ENCODE measurements around the gene GPBAR1. TPM values are rescaled to one million over a fixed set of nuclear protein-coding genes. Genes with fewer than 3 reads are reported as not detected.

GPBAR1 gene
- total and polyA plus RNA-seq, 9 of the 15 experiments (the other 6 are each of a cell fraction or from before 2014, with no cell fraction given): not detected

GRCh38 chr2:218249691-218250090 is 11.1 kb upstream of the GPBAR1 start:
- ChIA-PET POLR2A (no interaction called here), CTCF (ENCODE audit: low intra/inter-chr PET ratio) (no interaction called here)
- H3K9ac ChIP-seq (ENCODE audit: insufficient read depth in 1 of 2, low read depth in 2 of 2, low read length in 2 of 2): no peak overlapping the region
- no peaks in the 10 kb centered on the region for H3K9me3 ChIP-seq (replicated peaks; ENCODE audit: control insufficient read depth, insufficient read depth, low read depth, low read length)
- no peak for DNase-seq (ENCODE audit: extremely low read depth in 1 of 4, low spot score in 3 of 4)
- H3K36me3 ChIP-seq (ENCODE audit: control insufficient read depth, insufficient read depth, low read length): peaks cover 79% of the 10 kb centered on the region; the same call in 2 of the 3 replicates
- FAIRE-seq: no peak
- no peak overlapping the region for H3K4me2 ChIP-seq (ENCODE audit: insufficient read depth, low read length)
- H3K4me1 ChIP-seq (replicated peaks in 1 of 2; ENCODE audit: control insufficient read depth in 2 of 2, insufficient read depth in 2 of 2, low read length in 2 of 2): no peaks in the 10 kb centered on the region
- no peak overlapping the region for H3K27ac ChIP-seq (ENCODE audit: extremely low read depth, low read depth, low read length)
- H3K27me3 ChIP-seq (ENCODE audit: control insufficient read depth in 2 of 2, insufficient read depth in 2 of 2, low read length in 2 of 2): no peaks in the 10 kb centered on the region
- over 99% methylated on average over 8 of the region's 13 CpGs for whole genome bisulfite sequencing (ENCODE audit: insufficient coverage, low coverage, missing lambda C conversion rate)
- intact Hi-C loops (cut with micrococcal nuclease) (no loop called here), in situ Hi-C loops (cut with MboI) (no loop called here)
- no TSS peak for BruUV-seq (replicated peaks)
- H3K4me3 ChIP-seq: no peak overlapping the region
- no peak overlapping the region for H2AFZ ChIP-seq (ENCODE audit: low read depth, low read length)
- H3K79me2 ChIP-seq (ENCODE audit: control insufficient read depth, insufficient read depth, low read length): no peaks in the 10 kb centered on the region
- no peaks in the 10 kb centered on the region for H4K20me1 ChIP-seq (replicated peaks; ENCODE audit: control insufficient read depth, insufficient read depth, low read length)
- no peak for ATAC-seq
- no peaks in the 10 kb centered on the region for H3K9me1 ChIP-seq (ENCODE audit: control insufficient read depth, insufficient read depth, low read length)
- TF ChIP-seq DNMT1 (IDR thresholded peaks at IDR 0.05) (no peak), BRF2 (IDR thresholded peaks at IDR 0.05; ENCODE audit: borderline replicate concordance, insufficient read depth, insufficient read length) (no peak), ZKSCAN3 (CRISPR knock-in tag; IDR thresholded peaks at IDR 0.05) (no peak)

GRCh38 chr2:218252509-218253231 is 8.1 kb upstream of the GPBAR1 start:
- FAIRE-seq (no peak), ATAC-seq (no peak), DNase-seq (ENCODE audit: extremely low read depth in 1 of 4, low spot score in 3 of 4) (no peak)
- WGBS (ENCODE audit: insufficient coverage, low coverage, missing lambda C conversion rate): 95% methylated on average over 7 of the region's 7 CpGs
- no peak overlapping the region for H3K4me2 ChIP-seq (ENCODE audit: insufficient read depth, low read length)
- H4K20me1 ChIP-seq (replicated peaks; ENCODE audit: control insufficient read depth, insufficient read depth, low read length): no peaks in the 10 kb centered on the region
- no peak overlapping the region for H2AFZ ChIP-seq (ENCODE audit: low read depth, low read length)
- no peak overlapping the region for H3K4me3 ChIP-seq
- no peaks in the 10 kb centered on the region for H3K79me2 ChIP-seq (ENCODE audit: control insufficient read depth, insufficient read depth, low read length)
- H3K27ac ChIP-seq (ENCODE audit: extremely low read depth, low read depth, low read length): no peak overlapping the region
- BruUV-seq (replicated peaks): no TSS peak
- POLR2A ChIA-PET: interaction anchor here (1.2 kb wide), 1 partner anchor 35 kb away, joined by 7 read pairs; no protein-coding TSS in a partner anchor
- no peak overlapping the region for H3K9ac ChIP-seq (ENCODE audit: insufficient read depth in 1 of 2, low read depth in 2 of 2, low read length in 2 of 2)
- CTCF ChIA-PET (ENCODE audit: low intra/inter-chr PET ratio): no interaction called here
- no peaks in the 10 kb centered on the region for H3K9me3 ChIP-seq (replicated peaks; ENCODE audit: control insufficient read depth, insufficient read depth, low read depth, low read length)
- intact Hi-C loops (cut with micrococcal nuclease) (no loop called here), in situ Hi-C loops (cut with MboI) (no loop called here)
- H3K27me3 ChIP-seq (ENCODE audit: control insufficient read depth in 2 of 2, insufficient read depth in 2 of 2, low read length in 2 of 2): no peaks in the 10 kb centered on the region
- H3K9me1 ChIP-seq (ENCODE audit: control insufficient read depth, insufficient read depth, low read length): no peaks in the 10 kb centered on the region
- peaks cover 69% of the 10 kb centered on the region; the same call in 2 of the 3 replicates for H3K36me3 ChIP-seq (ENCODE audit: control insufficient read depth, insufficient read depth, low read length)
- peaks cover 0 to 3% of the 10 kb centered on the region in 2 experiments; a peak in 2 of 5 replicates for H3K4me1 ChIP-seq (replicated peaks in 1 of 2; ENCODE audit: control insufficient read depth in 2 of 2, insufficient read depth in 2 of 2, low read length in 2 of 2)
- TF ChIP-seq CHD1 (IDR thresholded peaks at IDR 0.05; ENCODE audit: low read length): no peak
- no peak for TF ChIP-seq ADNP (tag; IDR thresholded peaks at IDR 0.05)
- no peak for TF ChIP-seq ZHX1 (conservative IDR thresholded peaks at IDR 0.05; ENCODE audit: low read length)
- no peak for TF ChIP-seq MLX (CRISPR knock-in tag; conservative IDR thresholded peaks at IDR 0.05)
- TF ChIP-seq ATF7 (IDR thresholded peaks at IDR 0.05): no peak
- TF ChIP-seq ELF4 (CRISPR knock-in tag; IDR thresholded peaks at IDR 0.05): no peak
- TF ChIP-seq CBFA2T2 (conservative IDR thresholded peaks at IDR 0.05): no peak
- no peak for TF ChIP-seq KDM4B (IDR thresholded peaks at IDR 0.05; ENCODE audit: borderline replicate concordance in 2 of 2, low read depth in 1 of 2)

All from K562 (cell line).